Jurkat, Clone E6-1 (cell line): ENCODE results near the gene SNX5.
"Not testable (repeated sequence)": the region's sequence is repeated elsewhere in the genome, so short reads cannot be mapped to it uniquely, and the experiment has no call there.

Source experiments
- DNase-seq: peaks from one replicate; pipeline ENCODE4 v3.0.0-alpha.2; 2011; ENCODE audit warnings: low read depth, low spot score
- H3K4me3 ChIP-seq: 2 replicates; pipeline ENCODE4 v1.5.1; 2011; ENCODE audit warnings: mild to moderate bottlenecking, low read length, control low read depth, moderate library complexity

The SNX5 gene

DNA sequence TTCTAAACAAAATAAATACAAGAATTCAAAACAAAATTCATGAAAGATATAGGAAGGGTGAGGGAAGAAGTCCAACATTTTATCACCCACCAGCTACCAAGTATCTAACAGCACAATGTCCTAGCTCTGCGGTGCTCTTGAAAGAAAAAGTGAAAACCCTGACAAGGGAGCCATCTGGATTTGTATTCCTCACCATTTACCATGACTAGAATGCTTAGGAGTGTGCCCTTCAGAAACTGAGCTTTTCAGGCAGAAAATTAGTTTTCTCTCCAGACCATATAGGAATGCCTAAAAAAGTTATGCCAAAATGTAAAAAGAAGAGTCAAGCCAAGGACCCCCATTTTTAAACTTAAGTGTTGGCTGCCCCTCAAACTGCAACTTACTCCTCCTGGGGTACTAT is 4.5 kb downstream of the SNX5 start:
- DNase-seq, result no peak
- H3K4me3 ChIP-seq, result no peak overlapping the region

DNA sequence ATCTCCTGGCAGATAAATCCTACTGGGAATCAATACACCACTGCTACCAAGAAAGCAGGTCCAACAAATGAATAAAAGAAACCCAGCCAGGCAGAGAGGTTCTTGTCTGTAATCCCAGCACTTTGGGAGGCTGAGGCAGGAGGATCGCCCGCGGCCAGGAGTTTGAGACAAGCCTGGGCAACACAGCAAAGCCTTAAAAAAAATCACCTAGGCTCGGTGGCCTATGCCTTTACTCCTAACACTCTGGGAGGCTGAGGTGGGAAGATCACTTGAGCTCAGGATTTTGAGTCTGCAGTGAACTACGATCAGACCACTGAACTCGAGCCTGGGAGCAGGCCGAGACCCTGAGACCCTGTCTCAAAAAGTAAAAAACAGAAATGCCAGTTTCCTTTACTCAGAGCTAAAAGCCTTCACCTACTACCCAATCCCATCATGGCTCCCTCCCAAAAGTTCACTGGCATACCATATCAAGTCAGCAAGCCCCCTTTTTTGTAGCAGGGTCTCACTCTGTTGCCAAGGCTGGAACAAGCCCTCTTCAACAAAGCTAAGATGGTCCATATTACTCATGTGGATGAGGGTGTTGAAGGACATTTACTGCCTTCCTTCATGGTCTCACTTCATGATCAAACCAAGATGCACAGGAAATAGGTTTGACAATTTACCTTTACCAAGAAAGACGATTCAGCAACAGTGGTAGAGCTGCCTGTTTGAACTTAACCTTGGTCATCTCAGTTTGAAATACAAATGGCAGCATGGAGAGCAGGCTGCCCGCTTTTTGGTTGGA is 5.3 kb downstream of the SNX5 start:
- no peak overlapping the region for H3K4me3 ChIP-seq
- no peak for DNase-seq

DNA sequence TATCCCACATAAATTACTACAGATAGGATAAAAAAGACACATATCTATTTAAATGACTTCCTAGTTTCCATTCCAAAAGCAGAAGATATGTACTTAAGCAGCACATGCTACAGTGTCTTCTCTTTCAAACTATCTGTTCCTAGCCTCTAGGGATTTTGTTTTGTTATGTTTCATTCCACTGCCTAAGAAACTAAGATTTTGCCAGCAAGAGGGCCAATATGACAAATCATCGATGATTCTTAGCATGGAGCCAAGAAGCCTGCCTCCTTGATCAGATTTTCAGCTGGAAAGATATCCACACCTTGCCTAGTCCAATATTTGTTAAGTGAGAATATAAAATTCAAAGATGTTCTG is 7.0 kb downstream of the SNX5 start:
- no peak overlapping the region for H3K4me3 ChIP-seq
- no peak for DNase-seq

DNA sequence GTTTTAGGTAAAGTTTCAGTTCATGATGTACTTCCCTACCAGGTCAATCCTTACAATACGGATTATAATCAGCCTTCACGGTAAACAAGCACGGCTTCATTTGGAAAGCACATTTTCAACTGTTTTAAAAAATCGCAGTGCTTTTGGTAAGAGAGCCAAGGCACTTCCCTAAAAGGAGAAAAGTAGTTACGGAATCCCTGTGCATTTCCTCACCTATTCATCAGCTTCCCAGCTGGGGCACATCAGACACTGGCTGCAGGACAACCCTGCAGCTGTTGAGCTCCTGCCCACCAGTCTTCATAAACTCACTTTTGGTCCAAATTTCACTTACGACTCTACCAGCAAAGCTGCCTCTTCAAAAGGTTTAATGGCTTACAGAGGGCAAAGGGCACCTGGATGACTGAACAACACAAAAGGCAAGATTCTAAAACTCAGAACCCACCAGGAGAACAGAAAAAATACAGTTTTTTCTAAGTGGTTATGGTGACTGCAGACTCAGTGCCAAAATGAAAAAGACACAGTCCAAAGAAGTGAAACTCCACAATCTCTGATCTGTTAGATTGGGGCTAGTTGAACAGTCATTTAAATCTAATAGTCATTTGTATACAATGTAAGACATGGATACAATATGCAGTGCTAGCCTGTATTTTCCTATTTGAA is 7.5 kb downstream of the SNX5 start:
- no peak for DNase-seq
- no peak overlapping the region for H3K4me3 ChIP-seq

DNA sequence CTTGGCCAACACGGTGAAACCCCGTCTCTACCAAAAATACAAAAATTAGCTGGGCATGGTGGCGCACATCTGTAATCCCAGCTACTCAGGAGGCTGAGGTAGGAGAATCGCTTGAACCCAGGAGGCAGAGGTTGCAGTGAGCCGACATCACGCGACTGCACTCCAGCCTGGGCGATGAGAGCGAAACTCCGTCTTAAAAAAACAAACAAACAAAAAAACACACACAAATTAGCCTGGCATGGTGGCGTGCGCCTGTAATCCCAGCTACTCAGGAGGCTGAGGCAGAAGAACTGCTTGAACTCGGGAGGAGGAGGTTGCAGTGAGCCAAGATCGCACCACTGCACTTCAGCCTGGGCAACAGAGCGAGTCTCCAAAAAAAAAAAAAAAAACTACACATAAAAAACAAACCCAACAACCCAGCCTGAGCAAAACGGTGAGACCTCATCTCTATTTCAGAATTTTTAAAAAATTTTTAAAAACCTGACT is 8.2 kb downstream of the SNX5 start:
- not testable (repeated sequence) for H3K4me3 ChIP-seq, DNase-seq

DNA sequence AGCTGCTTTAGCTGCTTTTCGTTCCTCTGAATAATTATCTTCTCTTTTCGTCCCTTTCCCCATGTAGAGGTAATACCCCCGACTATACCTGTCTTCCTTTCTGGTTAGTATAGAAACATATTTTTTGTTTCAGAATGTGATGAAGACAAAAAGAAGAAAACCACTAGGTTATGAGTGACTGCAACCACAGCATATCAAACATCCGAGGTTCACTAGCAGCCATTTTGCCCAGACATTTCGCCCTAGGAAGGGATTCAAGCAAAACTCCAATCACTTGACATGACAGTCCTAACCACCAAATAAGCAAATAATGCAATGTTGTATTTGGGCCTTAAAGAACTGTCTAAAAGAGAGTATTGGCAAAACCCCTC is 9.4 kb downstream of the SNX5 start:
- no peak for DNase-seq
- H3K4me3 ChIP-seq, result no peak overlapping the region

DNA sequence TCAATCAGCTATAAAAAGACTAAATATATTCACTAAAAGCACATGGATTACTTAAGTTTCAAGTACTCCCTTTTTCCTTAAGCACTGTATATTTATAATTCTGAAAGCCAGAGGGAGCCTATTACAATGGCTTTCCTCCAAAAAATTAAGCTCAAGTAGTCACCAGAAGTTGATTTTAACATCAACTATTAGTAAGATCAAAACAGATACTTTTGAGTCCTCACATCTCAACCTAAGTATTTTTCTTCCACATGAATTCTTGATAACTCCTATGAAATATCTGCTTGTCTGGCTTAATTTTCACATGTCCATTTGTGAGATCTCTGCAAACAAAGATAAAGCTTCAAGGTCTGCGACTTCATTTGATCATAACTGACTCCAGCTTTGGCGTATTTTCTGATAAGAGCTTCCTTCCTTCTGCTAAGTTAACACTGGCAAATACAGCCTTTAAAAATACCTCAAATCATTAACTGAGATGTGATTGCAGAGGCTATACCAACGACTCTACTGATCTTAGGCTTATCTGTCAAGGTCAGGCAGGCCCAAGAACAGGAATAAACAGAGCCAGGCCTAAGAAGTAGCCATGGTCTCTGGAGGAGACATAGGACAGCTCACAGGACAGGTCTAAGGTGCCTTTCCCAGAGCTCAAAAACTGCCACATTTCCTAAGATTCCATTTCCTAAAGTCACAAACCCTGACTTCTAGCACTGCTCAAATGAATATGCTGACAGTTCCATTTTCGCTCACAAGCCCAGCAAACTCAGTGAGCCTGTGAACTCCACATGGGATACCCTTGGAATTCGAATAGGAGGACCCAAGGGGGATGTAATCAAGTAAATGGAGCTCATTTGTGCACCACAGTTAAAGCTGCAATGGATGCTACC is 10.0 kb downstream of the SNX5 start:
- no peak for DNase-seq
- no peak overlapping the region for H3K4me3 ChIP-seq

DNA sequence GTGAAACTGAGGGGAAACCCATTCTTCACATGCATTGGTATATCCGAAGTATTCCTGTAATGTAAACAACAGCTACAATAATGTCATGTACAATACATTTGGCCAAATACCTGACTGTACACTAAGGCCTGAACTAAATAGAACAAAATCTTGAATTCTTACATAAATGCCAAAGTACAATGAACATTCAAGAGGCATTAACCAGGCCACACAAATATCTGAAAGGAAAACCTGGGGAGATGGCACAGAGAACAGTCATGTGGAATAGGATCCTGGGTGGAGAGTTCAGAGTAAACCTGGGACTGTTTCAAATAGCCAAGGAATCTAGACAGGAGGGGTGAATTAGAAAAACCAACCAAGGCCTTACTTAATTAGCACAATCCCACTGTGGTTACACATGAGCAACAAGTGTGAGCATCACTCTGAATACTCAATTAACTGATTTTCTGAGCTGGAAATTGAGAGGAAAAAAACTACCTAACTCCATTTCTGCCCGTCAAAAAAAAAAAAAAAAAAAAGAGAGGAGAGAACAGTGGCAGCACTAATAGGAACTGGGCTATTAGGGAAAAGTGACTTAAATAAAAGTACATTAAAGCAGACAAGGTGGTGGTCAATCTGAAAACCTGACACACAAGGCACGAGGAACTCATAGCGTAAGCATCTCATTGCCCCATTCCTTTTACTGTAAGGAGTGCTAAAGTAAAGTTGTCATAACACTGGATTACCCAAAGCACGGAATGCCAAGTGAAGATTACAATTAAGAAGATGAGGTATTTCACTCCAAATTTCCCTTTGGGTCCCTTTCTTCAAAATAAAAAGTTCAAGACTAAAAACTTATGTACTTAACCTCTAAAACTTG is 10.9 kb downstream of the SNX5 start:
- H3K4me3 ChIP-seq, result no peak overlapping the region

DNA sequence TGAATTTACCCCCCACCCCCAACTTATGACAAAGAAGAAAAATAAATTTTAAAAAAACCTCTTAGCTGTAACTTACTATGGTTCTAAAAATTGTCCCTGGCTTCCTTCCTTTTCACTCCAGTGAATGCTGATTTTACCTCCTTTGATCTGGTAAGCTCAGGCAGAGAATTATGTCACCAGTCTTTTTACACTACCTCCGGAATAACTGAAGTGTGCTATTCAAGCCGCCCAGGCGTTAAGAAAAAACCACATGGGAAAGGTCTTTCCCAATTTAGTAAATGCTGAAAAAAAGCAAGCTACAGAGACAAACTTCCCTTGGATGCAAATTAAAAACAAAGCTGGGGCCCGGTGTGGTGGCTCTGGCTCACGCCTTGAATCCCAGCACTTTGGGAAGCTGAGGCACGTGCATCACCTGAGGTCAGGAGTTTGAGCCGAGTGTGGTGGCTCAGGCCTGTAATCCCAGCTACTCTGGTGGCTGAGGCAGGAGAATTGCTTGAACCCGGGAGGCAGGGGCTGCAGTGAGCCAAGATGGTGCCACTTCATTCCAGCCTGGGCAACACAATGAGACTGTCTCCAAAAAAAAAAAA is 12.4 kb downstream of the SNX5 start:
- no peak for DNase-seq
- no peak overlapping the region for H3K4me3 ChIP-seq

More for the DNA sequence above, 10.9 kb downstream of the SNX5 start:
- DNase-seq, result no peak

DNA sequence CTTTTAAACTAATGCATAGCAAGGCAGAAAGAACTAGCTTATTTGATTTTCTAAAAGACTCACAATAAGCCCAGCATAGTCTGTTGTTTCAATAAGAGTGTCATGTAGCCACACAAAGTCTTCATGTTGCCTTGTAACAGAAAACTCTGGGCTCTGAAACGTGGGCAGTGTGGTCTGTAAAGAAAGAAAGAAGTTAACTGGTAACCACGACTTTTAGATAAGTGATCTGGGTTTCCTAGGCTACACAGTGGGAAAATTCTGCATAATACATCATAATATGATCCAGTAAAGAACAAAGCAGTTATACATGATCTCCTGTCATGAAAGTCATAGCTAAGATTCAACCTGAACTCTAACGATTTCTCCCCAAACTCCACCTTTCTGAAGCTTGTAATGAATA is 13.3 kb downstream of the SNX5 start:
- DNase-seq, result no peak
- H3K4me3 ChIP-seq, result no peak overlapping the region

DNA sequence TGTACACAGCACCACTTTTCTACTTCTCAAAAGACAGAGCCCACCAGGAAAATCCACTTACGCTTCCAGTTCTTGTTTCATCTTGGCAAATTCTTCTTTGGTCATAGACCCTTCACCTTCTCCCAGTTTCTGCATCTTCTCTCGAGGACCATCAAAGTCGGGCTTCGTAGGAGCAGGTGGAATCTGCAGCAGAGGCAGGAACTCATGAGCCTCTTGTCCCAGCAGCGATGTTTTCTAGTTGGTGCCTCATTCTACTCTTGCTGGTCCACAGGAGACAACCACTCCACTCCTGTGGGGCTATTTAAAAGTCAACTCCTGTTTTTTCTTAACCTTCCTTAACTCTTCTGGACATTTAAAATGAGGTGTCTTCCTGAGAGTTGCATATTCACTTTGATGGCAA is 14.7 kb downstream of the SNX5 start:
- H3K4me3 ChIP-seq, result no peak overlapping the region
- DNase-seq, result no peak

DNA sequence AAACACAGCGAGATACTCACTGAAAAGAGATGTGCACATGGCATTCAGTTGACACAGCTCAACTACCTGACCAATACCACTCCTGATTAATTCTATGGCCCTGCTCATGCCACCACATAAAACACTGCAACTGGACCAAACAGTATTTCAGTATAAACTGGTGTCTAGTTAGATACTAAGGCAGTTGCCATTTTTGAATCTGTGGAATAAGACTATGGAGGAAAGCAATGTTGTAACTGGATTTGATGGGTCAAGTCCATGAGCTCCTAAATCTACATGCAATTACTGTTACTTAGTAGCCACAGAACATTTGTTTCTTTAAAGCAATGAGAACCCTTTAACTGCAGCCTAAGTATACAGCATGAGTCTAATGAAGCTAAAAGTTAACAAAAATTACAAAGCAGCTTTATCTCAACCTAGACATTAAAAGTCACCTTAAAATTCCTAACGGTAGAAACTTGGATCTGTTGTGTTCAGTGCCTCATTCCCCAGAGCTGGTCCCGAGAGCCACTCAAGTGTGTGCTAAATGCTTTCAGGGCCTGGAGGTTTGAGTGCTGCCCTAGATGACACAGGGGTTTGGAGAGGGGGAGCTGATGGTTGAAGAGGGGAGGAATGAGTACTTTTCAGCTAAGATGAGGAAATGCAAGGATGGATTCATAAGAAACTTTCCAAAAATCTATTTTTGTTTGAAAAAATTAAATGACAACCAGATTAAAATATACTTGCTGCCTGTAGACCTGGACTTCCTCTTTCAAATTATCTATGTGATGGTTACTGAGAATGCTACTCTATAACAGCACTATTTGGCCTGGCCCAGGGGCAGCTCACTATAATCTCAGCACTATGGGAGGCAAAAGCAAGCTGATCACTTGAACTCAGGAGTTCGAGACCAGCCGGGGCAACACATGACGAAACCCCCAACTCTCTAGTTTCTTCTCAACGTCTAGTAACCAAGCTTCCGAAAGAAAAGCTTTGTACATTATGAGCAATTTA is 15.6 kb downstream of the SNX5 start:
- no peak for DNase-seq
- no peak overlapping the region for H3K4me3 ChIP-seq

DNA sequence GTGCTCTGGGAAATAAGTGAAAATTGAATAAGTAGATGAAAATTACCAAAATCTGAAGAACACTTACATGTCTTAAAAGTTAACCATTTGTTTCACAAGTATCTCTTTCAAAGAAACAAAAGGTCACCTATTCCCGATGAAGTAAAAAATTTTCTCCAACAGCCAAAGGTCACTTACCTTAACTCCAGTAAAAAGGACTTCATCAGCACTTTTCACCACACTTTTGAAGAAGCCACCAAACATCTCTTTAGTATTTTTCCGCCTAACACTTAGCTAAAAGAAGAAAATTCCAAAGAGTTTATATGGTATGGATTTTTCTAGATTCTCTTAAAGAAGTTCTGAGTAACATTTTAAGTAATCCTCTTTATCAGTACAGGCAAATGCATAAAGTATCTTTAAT is 17.3 kb downstream of the SNX5 start:
- no peak for DNase-seq
- no peak overlapping the region for H3K4me3 ChIP-seq

DNA sequence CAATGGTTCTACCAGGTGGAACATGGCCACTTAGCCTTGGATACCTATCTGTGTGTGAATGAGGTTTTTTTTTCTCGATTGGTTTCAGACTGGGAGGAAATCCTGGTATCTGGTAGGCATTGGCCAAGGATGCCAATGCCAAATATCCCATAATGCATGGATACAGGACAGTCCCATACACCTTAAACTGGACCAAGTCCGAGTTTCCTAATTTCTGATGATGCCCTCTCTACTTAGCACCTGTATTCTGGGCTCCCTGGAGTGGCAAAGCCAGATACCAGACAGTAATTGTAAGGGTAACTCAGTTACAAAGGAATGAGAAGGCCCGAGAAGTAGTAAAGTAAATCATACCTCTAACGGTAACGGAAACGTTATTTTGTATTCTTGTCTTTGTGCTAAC is 17.9 kb downstream of the SNX5 start:
- DNase-seq, result no peak
- no peak overlapping the region for H3K4me3 ChIP-seq

DNA sequence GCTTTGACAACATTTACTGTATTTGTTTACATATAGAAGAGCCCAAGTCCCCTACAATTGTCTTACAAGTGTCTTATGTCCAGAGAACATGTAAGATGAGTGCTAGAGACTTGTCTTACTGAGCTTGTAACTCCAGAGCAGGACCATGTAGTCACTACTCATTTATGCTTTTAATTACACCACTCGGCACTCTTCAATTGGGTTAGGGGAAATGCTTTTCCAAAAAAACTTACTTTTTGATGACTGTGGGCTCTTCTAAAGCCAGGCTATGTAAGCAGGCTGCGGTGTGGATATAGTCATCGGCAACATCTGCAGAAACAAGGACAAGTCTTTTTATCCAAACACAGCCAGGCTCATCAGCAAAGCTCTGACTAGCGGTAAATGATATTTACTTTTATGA is 18.7 kb downstream of the SNX5 start:
- DNase-seq, result no peak

DNA sequence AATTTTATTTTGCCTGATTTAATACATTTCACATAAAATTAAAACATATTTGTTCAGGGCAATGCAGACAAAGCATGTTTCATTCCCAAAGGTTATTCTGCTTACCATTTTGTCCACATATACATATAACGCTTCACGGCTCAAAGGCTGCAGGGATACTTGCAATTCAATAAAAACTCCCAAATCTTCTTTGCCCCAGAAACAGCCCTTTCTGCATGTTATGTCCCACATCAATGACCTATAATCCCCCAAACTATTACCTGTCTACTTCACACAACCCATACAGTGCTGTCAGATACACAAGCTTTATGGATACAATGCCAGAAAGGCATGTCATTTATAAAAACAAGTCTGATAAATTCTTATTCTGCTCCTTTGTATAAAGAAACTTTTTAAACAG is 20.2 kb downstream of the SNX5 start:
- H3K4me3 ChIP-seq, result no peak overlapping the region
- DNase-seq, result no peak

More for the DNA sequence above, 18.7 kb downstream of the SNX5 start:
- H3K4me3 ChIP-seq, result no peak overlapping the region

DNA sequence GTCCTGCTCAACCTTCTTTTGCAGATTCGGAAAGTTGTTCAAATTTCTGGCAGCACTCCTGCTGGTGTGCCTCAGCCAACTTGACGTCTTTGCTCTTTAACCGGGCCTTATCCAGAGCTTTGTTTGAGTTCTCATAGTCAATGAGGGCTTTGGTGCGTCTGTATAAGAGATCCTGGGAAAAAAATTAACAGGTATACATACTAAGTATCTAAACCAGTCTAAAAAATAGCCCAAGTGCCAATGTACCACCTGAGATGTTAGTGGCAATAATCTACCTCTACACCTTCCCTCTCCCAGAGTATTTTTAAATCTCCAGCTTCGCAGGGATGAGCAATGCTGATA is 21.1 kb downstream of the SNX5 start:
- DNase-seq, result no peak
- H3K4me3 ChIP-seq, result no peak overlapping the region
